Mammary epithelial cell (primary cell): ENCODE data around the gene RPS6KA5.

Experiments
- EZH2 ChIP-seq: IDR thresholded peaks from 2 replicates; pipeline ENCODE4 v1.6.1; 2012; ENCODE audit warnings: low read length, inconsistent platforms, borderline replicate concordance
- TF ChIP-seq, protein P1 (sequence below), 2 donors: IDR thresholded peaks in 1 of 2; conservative IDR thresholded peaks in 1 of 2; 2 replicates each; pipeline ENCODE4 v1.5.1; 2011 to 2012; ENCODE audit warnings: inconsistent platforms in 2 of 2, low read length in 2 of 2, mild to moderate bottlenecking in 2 of 2, control low read depth in 1 of 2, low read depth in 1 of 2; ENCODE audit not compliant: insufficient read depth in 1 of 2; ENCODE audit errors: extremely low read depth in 1 of 2

- TF ChIP-seq, protein P1, sequence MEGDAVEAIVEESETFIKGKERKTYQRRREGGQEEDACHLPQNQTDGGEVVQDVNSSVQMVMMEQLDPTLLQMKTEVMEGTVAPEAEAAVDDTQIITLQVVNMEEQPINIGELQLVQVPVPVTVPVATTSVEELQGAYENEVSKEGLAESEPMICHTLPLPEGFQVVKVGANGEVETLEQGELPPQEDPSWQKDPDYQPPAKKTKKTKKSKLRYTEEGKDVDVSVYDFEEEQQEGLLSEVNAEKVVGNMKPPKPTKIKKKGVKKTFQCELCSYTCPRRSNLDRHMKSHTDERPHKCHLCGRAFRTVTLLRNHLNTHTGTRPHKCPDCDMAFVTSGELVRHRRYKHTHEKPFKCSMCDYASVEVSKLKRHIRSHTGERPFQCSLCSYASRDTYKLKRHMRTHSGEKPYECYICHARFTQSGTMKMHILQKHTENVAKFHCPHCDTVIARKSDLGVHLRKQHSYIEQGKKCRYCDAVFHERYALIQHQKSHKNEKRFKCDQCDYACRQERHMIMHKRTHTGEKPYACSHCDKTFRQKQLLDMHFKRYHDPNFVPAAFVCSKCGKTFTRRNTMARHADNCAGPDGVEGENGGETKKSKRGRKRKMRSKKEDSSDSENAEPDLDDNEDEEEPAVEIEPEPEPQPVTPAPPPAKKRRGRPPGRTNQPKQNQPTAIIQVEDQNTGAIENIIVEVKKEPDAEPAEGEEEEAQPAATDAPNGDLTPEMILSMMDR (conservative IDR thresholded peaks at IDR 0.05 in 1 of 2, IDR thresholded peaks at IDR 0.05 in 1 of 2; ENCODE audit: extremely low read depth in 1 of 2, insufficient read depth in 1 of 2, low read depth in 1 of 2, low read length in 2 of 2): no peak
- TF ChIP-seq EZH2: no peak
Measured at GRCh38 chr14:90890322-90891020, 170.0 kb downstream of the RPS6KA5 start.
